Right atrium auricular region (tissue), 2 donors: ENCODE results near the gene FEZF2. TPM values are rescaled to one million over a fixed set of nuclear protein-coding genes. Genes with fewer than 3 reads are reported as not detected.

ENCODE experiments used
- DNase-seq: peaks from one replicate; pipeline ENCODE4 v3.0.0-alpha.2; 2019; ENCODE audit warnings: low spot score
- H3K27ac ChIP-seq, 2 donors: fragments of 200-600 bp; sonication (generic); 1 replicate in 1 of 2; 2 replicates in 1 of 2; pipeline ENCODE4 v1.5.1; 2016 to 2019
- H3K27me3 ChIP-seq, 2 donors: fragments of 200-600 bp; sonication (generic); one replicate each; pipeline versions ENCODE4 v1.5.1 to v1.6.0; 2017 to 2019
- H3K36me3 ChIP-seq: fragments of 200-600 bp; sonication (generic); one replicate; pipeline ENCODE4 v1.5.1; 2016
- H3K4me1 ChIP-seq, 2 donors: fragments of 200-600 bp; sonication (generic); one replicate each; pipeline versions ENCODE4 v1.5.1 to v1.6.0; 2017 to 2019
- H3K4me3 ChIP-seq, 2 donors: fragments of 200-600 bp; sonication (generic); 1 replicate in 1 of 2; 2 replicates in 1 of 2; pipeline ENCODE4 v1.5.1; 2017 to 2019; ENCODE audit warnings: mild to moderate bottlenecking in 1 of 2, moderate library complexity in 1 of 2
- H3K9me3 ChIP-seq, 2 donors: fragments of 200-600 bp; sonication (generic); one replicate each; pipeline ENCODE4 v1.5.1; 2019
- total RNA-seq, 2 donors: library from RNA; depleted of rRNA; stranded (reverse); fragments of >200 nt; gene quantifications; one replicate each; pipeline ENCODE4 v1.1.0, GENCODE V29; 2016
- TF ChIP-seq, protein P1 (sequence below), 2 donors: fragments of 200-600 bp; sonication (generic); IDR thresholded peaks; one replicate each; pipeline ENCODE4 v1.5.1; 2019; ENCODE audit warnings: antibody characterized with exemption in 2 of 2

The FEZF2 gene
- total RNA-seq, 2 donors from 2014 or later: not detected

DNA sequence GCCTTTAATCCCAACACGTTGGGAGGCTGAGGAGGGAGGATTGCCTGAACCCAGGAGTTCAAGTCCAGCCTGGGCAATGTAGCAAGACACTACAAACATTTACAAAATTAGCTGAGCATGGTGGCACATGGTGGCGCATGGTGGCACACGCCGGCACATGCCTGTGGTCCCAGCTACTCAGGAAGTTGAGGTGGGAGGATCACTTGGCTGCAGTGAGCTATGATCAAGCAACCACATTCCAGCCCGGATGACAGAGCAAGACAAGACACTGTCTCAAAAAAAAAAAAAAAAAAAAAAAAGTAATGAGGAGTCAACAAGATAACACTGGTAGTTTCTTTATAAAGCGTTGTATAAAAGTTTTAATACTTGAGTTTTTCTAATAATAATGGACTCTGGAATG is 10.1 kb downstream of the FEZF2 start:
- H3K4me3 ChIP-seq: no peak overlapping the region
- TF ChIP-seq, protein P1, sequence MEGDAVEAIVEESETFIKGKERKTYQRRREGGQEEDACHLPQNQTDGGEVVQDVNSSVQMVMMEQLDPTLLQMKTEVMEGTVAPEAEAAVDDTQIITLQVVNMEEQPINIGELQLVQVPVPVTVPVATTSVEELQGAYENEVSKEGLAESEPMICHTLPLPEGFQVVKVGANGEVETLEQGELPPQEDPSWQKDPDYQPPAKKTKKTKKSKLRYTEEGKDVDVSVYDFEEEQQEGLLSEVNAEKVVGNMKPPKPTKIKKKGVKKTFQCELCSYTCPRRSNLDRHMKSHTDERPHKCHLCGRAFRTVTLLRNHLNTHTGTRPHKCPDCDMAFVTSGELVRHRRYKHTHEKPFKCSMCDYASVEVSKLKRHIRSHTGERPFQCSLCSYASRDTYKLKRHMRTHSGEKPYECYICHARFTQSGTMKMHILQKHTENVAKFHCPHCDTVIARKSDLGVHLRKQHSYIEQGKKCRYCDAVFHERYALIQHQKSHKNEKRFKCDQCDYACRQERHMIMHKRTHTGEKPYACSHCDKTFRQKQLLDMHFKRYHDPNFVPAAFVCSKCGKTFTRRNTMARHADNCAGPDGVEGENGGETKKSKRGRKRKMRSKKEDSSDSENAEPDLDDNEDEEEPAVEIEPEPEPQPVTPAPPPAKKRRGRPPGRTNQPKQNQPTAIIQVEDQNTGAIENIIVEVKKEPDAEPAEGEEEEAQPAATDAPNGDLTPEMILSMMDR (IDR thresholded peaks at IDR 0.05): no peak
- no peak overlapping the region for H3K27ac ChIP-seq
- no peaks in the 10 kb centered on the region for H3K9me3 ChIP-seq
- H3K4me1 ChIP-seq: peaks cover 0 to 6% of the 10 kb centered on the region in 2 donors
- DNase-seq: no peak
- no peaks in the 10 kb centered on the region for H3K36me3 ChIP-seq
- peaks cover 4 to 16% of the 10 kb centered on the region in 2 donors for H3K27me3 ChIP-seq

DNA sequence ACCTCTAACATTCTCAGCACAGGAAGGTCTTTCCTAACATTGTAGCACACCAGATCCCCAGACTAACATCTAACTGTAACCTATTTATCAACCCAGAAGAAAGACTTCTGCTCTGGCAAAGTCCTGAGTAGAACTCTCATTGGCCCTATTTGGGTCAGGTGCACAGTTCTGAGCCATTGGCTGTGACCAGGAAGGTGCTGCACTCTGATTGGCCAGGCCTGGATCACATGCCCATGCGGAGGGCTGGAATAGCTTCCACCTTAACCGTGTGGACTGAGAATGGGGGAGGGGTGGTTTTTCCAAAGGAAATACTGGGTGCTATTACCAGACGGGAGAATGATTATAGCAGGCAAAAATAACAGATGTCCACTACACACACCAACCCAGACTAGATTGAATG is 11.5 kb downstream of the FEZF2 start:
- TF ChIP-seq, protein P1 (IDR thresholded peaks at IDR 0.05): no peak
- Histone ChIP-seq H3K27me3 (peaks cover 0 to 5% of the 10 kb centered on the region in 2 donors), H3K4me1 (no peaks in the 10 kb centered on the region), H3K36me3 (no peaks in the 10 kb centered on the region), H3K27ac (no peak overlapping the region), H3K4me3 (no peak overlapping the region), H3K9me3 (no peaks in the 10 kb centered on the region)
- DNase-seq: no peak

DNA sequence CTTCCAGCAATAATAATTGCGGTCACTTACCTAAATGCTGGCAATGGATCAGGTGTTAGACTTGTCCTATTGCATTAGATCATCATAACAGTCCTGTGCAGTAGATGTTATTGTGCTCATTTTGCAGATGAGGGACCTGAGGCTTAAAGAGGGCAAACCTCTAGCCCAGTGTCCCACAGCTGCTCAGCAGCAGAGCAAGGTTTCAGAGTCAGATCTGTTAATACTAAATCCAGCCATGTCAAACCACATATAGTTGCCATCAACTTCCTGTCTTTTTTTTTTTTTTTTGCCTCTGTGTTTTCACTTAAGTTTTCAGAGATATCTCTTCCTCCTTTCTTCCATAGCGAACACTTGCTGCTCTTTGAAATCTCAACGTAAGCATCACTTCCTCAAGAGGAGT is 12.1 kb downstream of the FEZF2 start:
- TF ChIP-seq, protein P1 (IDR thresholded peaks at IDR 0.05): no peak
- H3K9me3 ChIP-seq: no peaks in the 10 kb centered on the region
- H3K4me3 ChIP-seq: no peak overlapping the region
- DNase-seq: no peak
- no peaks in the 10 kb centered on the region for H3K36me3 ChIP-seq
- H3K27ac ChIP-seq: no peak overlapping the region
- peaks cover 0 to 1% of the 10 kb centered on the region in 2 donors for H3K27me3 ChIP-seq
- no peaks in the 10 kb centered on the region for H3K4me1 ChIP-seq

DNA sequence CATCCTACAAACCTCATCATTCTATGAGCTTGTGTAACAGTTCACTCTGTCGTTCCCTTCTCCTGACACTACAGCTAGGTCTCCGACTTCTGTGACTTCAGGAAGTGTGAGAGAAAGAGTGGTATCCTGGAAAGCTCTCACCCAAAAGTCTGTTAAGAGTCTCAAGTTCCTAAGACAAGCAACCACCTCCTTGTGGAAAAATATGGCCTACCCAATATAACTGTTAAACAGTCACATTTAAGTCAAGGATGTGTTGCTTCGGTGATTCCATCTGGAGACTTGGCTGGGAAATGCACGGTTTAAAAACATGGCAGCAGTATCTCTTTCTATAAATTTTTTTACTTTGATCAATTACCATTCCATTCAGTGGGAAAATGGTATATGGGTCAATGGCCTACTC is 13.8 kb downstream of the FEZF2 start:
- no peak for DNase-seq
- H3K4me1 ChIP-seq: no peaks in the 10 kb centered on the region
- no peaks in the 10 kb centered on the region for H3K27me3 ChIP-seq
- H3K36me3 ChIP-seq: no peaks in the 10 kb centered on the region
- no peaks in the 10 kb centered on the region for H3K9me3 ChIP-seq
- no peak overlapping the region for H3K4me3 ChIP-seq
- TF ChIP-seq, protein P1 (IDR thresholded peaks at IDR 0.05): no peak
- H3K27ac ChIP-seq: no peak overlapping the region

DNA sequence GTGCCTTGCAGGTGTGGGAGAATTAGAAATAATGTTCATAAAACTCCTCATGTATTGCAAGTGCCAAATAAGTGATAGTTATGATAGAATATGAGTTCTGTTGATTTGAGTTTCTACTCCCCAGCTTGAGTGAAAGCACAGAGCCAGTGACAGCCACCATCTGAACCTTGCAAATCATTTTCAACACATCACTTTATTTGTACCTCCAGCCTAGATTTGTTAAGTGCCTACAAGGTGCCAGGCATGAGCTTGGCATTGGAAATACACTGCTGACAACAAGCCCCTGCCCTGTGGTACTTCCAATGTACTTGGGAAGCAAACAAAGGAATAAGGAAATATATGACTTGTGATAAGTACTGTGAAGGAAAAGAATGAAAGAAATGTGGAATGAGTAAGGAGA is 17.0 kb downstream of the FEZF2 start:
- Histone ChIP-seq H3K4me3 (no peak overlapping the region), H3K4me1 (no peaks in the 10 kb centered on the region), H3K27me3 (no peaks in the 10 kb centered on the region), H3K36me3 (no peaks in the 10 kb centered on the region), H3K9me3 (no peaks in the 10 kb centered on the region), H3K27ac (no peak overlapping the region)
- TF ChIP-seq, protein P1 (IDR thresholded peaks at IDR 0.05): no peak
- no peak for DNase-seq

DNA sequence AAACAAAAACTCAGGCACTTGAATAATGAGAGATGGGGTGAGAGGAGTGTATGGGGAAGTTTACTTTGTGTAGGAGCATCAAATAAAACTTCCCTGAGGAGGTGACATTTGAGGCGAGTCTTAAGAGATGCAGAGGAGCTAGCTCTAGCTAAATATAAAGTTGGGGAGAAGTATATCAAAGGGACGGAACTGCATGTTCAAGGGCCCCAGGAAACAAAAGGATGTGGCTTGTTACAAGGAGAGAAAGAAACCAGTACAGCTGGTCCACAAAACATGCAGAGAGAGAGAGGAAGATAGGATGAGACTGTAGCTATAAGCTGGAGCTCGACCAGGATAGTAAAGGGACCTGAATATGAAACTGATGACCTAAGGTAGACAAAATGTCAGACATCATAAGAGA is 17.6 kb downstream of the FEZF2 start:
- Histone ChIP-seq H3K4me1 (no peaks in the 10 kb centered on the region), H3K36me3 (no peaks in the 10 kb centered on the region), H3K4me3 (no peak overlapping the region), H3K27ac (no peak overlapping the region), H3K27me3 (no peaks in the 10 kb centered on the region), H3K9me3 (no peaks in the 10 kb centered on the region)
- TF ChIP-seq, protein P1 (IDR thresholded peaks at IDR 0.05): no peak
- DNase-seq: no peak
